Body of pancreas (tissue), 4 donors: ENCODE measurements around the gene TMEM245. TPM values are rescaled to one million over a fixed set of nuclear protein-coding genes. Genes with fewer than 3 reads are reported as not detected.

Experiments used
- ATAC-seq: fragments of 150-250 bp; one replicate; pipeline ENCODE4 v1.9.1; 2016
- DNase-seq, 4 donors: peaks; one replicate each; pipeline ENCODE4 v3.0.0-alpha.2; 2019
- H3K27ac ChIP-seq, 4 donors: fragments of 200-600 bp; sonication (generic); 1 replicate in 3 of 4; 2 replicates in 1 of 4; pipeline versions ENCODE4 v1.5.1 to v1.6.1; 2016 to 2019; ENCODE audit warnings: mild to moderate bottlenecking in 1 of 4, mixed read lengths in 1 of 4, moderate library complexity in 1 of 4
- H3K27me3 ChIP-seq, 2 donors: fragments of 200-600 bp; sonication (generic); one replicate each; pipeline ENCODE4 v1.6.0; 2016; ENCODE audit warnings: mild to moderate bottlenecking in 1 of 2
- H3K36me3 ChIP-seq, 2 donors: fragments of 200-600 bp; sonication (generic); replicated peaks in 1 of 2; 2 replicates each; pipeline ENCODE4 v1.5.1; 2016; ENCODE audit warnings: low read depth in 2 of 2; ENCODE audit not compliant: insufficient read depth in 1 of 2
- H3K4me1 ChIP-seq: fragments of 200-600 bp; sonication (generic); one replicate; pipeline ENCODE4 v1.6.0; 2016
- H3K4me3 ChIP-seq, 2 donors: fragments of 200-600 bp; sonication (generic); 1 replicate in 1 of 2; 2 replicates in 1 of 2; pipeline ENCODE4 v1.5.1; 2016 to 2019
- H3K9me3 ChIP-seq, 3 donors: fragments of 200-600 bp; sonication (generic); 1 replicate in 2 of 3; 2 replicates in 1 of 3; pipeline ENCODE4 v1.5.1; 2016
- CTCF ChIP-seq, 7 experiments: fragments of 450-650 bp in 4 of 7; fragments of 200-600 bp in 3 of 7; sonication (generic) in 3 of 7; IDR thresholded peaks; one replicate each; pipeline ENCODE4 v1.5.1; 2016 to 2019; ENCODE audit warnings: antibody characterized with exemption in 7 of 7
- POLR2A ChIP-seq, 3 donors: fragments of 450-650 bp; IDR thresholded peaks; one replicate each; pipeline ENCODE4 v1.6.1; 2016; ENCODE audit warnings: antibody characterized with exemption in 3 of 3, mild to moderate bottlenecking in 2 of 3
- WGBS, 2 donors: methylation state at CpG; one replicate each; pipeline ENCODE4 v1.1.5; 2017; 5-methylcytosine and 5-hydroxymethylcytosine counted together
- intact Hi-C: fragments of 100-400 bp; cut with DNase I; formaldehyde crosslinking; loops from one replicate; pipeline ENCODE4 v1.15.1; 2023
- total RNA-seq, 2 donors: library from RNA; depleted of rRNA; stranded (reverse); fragments of >200 nt; gene quantifications; one replicate each; pipeline ENCODE4 v1.1.0, GENCODE V29; 2016

The TMEM245 gene
- total RNA-seq, 2 donors from 2014 or later = 38.9 to 47.0 TPM

- Histone ChIP-seq H3K36me3 (no peaks in the 10 kb centered on the region), H3K27me3 (no peaks in the 10 kb centered on the region), H3K4me1 (peaks cover 32% of the 10 kb centered on the region), H3K4me3 (peak overlapping the region; percentile 56 to 85), H3K9me3 (no peaks in the 10 kb centered on the region), H3K27ac (peak overlapping the region; percentile 88 to 95 (median 92))
- ATAC-seq = peak; percentile 47
- intact Hi-C loops = no loop called here
- DNase-seq = peak; percentile 51 to 78 (median 66)
- TF ChIP-seq CTCF (IDR thresholded peaks at IDR 0.05) (no peak), POLR2A (IDR thresholded peaks at IDR 0.05) (peak; percentile 45 to 63 (median 53))
- 1 to 3% methylated on average over 28 to 29 of the region's 29 CpGs for WGBS, 2 donors
Observed at GRCh38 chr9:109012009-109012875, 107.5 kb downstream of the TMEM245 start.

GRCh38 chr9:109011231-109011671 is 108.5 kb downstream of the TMEM245 start:
- no peak for ATAC-seq
- no peak overlapping the region for H3K4me3 ChIP-seq
- TF ChIP-seq CTCF (IDR thresholded peaks at IDR 0.05) = no peak
- no peak for TF ChIP-seq POLR2A (IDR thresholded peaks at IDR 0.05)
- peaks cover 27% of the 10 kb centered on the region for H3K4me1 ChIP-seq
- peak overlapping the region in 2 of 4 donors; percentile 88 to 95 for H3K27ac ChIP-seq
- no peak for DNase-seq
- no peaks in the 10 kb centered on the region for H3K27me3 ChIP-seq
- H3K36me3 ChIP-seq = no peaks in the 10 kb centered on the region
- no peaks in the 10 kb centered on the region for H3K9me3 ChIP-seq
- intact Hi-C loops = no loop called here

- H3K4me3 ChIP-seq = no peak overlapping the region
- no peak for TF ChIP-seq CTCF (IDR thresholded peaks at IDR 0.05)
- TF ChIP-seq POLR2A (IDR thresholded peaks at IDR 0.05) = no peak
- H3K9me3 ChIP-seq = no peaks in the 10 kb centered on the region
- no peaks in the 10 kb centered on the region for H3K36me3 ChIP-seq
- no peak overlapping the region for H3K27ac ChIP-seq
- DNase-seq = no peak
- H3K4me1 ChIP-seq = peaks cover 27% of the 10 kb centered on the region
- H3K27me3 ChIP-seq = no peaks in the 10 kb centered on the region
- 41 to 50% methylated on average over 1 of the region's 1 CpG for WGBS, 2 donors
- intact Hi-C loops = no loop called here
- ATAC-seq = no peak
Observed at GRCh38 chr9:109010746-109011145, 109.0 kb downstream of the TMEM245 start.

GRCh38 chr9:109005678-109006077 is 114.1 kb downstream of the TMEM245 start:
- Histone ChIP-seq H3K36me3 (no peaks in the 10 kb centered on the region), H3K4me3 (no peak overlapping the region), H3K27me3 (no peaks in the 10 kb centered on the region), H3K27ac (no peak overlapping the region), H3K4me1 (peaks cover 2% of the 10 kb centered on the region), H3K9me3 (peaks cover 0 to 4% (median 0%) of the 10 kb centered on the region in 3 donors)
- 88 to 90% methylated on average over 3 of the region's 3 CpGs for WGBS, 2 donors
- DNase-seq (no peak), ATAC-seq (no peak)
- intact Hi-C loops = no loop called here
- no peak for TF ChIP-seq POLR2A (IDR thresholded peaks at IDR 0.05)
- no peak for TF ChIP-seq CTCF (IDR thresholded peaks at IDR 0.05)
